BJ (cell line): ENCODE measurements around the gene NLRP1. TPM values are rescaled to one million over a fixed set of nuclear protein-coding genes. Genes with fewer than 3 reads are reported as not detected.

Experiments used
- CTCF ChIA-PET: fragments of 350-600 bp; formaldehyde crosslinking; extraction: SDS; loops from one replicate; lab custom pipeline; 2021; ENCODE audit warnings: antibody characterized with exemption, inconsistent platforms; lab: Yijun Ruan, JAX
- POLR2A ChIA-PET: fragments of 300-600 bp; sonication (Branson Sonifier 250); formaldehyde crosslinking; extraction: SDS; loops from one replicate; lab custom pipeline; 2021; ENCODE audit warnings: antibody characterized with exemption; lab: Charles Lee
- DNase-seq: peaks from one replicate; pipeline ENCODE4 v3.0.0-alpha.2; 2011; ENCODE audit warnings: low read depth
- H3K27me3 ChIP-seq: 2 replicates; pipeline ENCODE4 v1.6.0; 2011; ENCODE audit warnings: low read length; ENCODE audit not compliant: control insufficient read depth, insufficient read depth
- H3K36me3 ChIP-seq: 2 replicates; pipeline ENCODE4 v1.5.1; 2011; ENCODE audit warnings: low read length; ENCODE audit not compliant: control insufficient read depth, insufficient read depth
- H3K4me3 ChIP-seq: 2 replicates; pipeline ENCODE4 v1.5.1; 2011; ENCODE audit warnings: low read depth, mild to moderate bottlenecking, control low read depth, low read length
- CTCF ChIP-seq: IDR thresholded peaks from 2 replicates; pipeline ENCODE4 v1.5.1; 2011; ENCODE audit warnings: low read depth, mild to moderate bottlenecking, control low read depth, inconsistent platforms, low read length, moderate library complexity; ENCODE audit not compliant: insufficient read depth
- polyA plus RNA-seq: library from polyadenylated mRNA; depleted of rRNA; stranded (reverse); fragments of >200 nt; gene quantifications from 2 replicates; pipeline ENCODE4 v1.2.3, GENCODE V29; 2011

The NLRP1 gene
- polyA plus RNA-seq, 1 experiment = 29.3 TPM

- POLR2A ChIA-PET = no interaction called here
- DNase-seq = no peak
- no peaks in the 10 kb centered on the region for H3K27me3 ChIP-seq
- CTCF ChIA-PET = interaction anchor here (1.4 kb wide), 1 partner anchor 443 kb away, joined by 3 read pairs; no protein-coding TSS in a partner anchor
- H3K36me3 ChIP-seq = no peaks in the 10 kb centered on the region
- TF ChIP-seq CTCF = no peak
- no peak overlapping the region for H3K4me3 ChIP-seq
Observed at GRCh38 chr17:5624211-5624610, 39.9 kb upstream of the NLRP1 start.

GRCh38 chr17:5621729-5622128, 37.4 kb upstream of the NLRP1 start:
- H3K4me3 ChIP-seq = no peak overlapping the region
- H3K36me3 ChIP-seq = no peaks in the 10 kb centered on the region
- no peaks in the 10 kb centered on the region for H3K27me3 ChIP-seq
- no peak for TF ChIP-seq CTCF
- POLR2A ChIA-PET = no interaction called here
- CTCF ChIA-PET = no interaction called here
- no peak for DNase-seq

GRCh38 chr17:5621026-5621425, 36.7 kb upstream of the NLRP1 start:
- ChIA-PET CTCF (interaction anchor here (1.1 kb wide), 1 partner anchor 20 kb away, joined by 3 read pairs; no protein-coding TSS in a partner anchor), POLR2A (no interaction called here)
- H3K27me3 ChIP-seq = no peaks in the 10 kb centered on the region
- DNase-seq = no peak
- H3K36me3 ChIP-seq = no peaks in the 10 kb centered on the region
- H3K4me3 ChIP-seq = no peak overlapping the region
- TF ChIP-seq CTCF = no peak

GRCh38 chr17:5619088-5619740, 34.9 kb upstream of the NLRP1 start:
- TF ChIP-seq CTCF = no peak
- ChIA-PET POLR2A (no interaction called here), CTCF (no interaction called here)
- no peak for DNase-seq
- Histone ChIP-seq H3K4me3 (no peak overlapping the region), H3K27me3 (peaks cover 3% of the 10 kb centered on the region; the same call in 1 of the 2 replicates), H3K36me3 (no peaks in the 10 kb centered on the region)

GRCh38 chr17:5618476-5618875, 34.2 kb upstream of the NLRP1 start:
- ChIA-PET POLR2A (no interaction called here), CTCF (no interaction called here)
- H3K36me3 ChIP-seq = no peaks in the 10 kb centered on the region
- no peak overlapping the region for H3K4me3 ChIP-seq
- peaks cover 3% of the 10 kb centered on the region; the same call in 1 of the 2 replicates for H3K27me3 ChIP-seq
- no peak for DNase-seq
- no peak for TF ChIP-seq CTCF
